NB4 (cell line): ENCODE data around the gene MAIP1.

ENCODE experiments used
- DNase-seq: peaks from one replicate; pipeline ENCODE4 v3.0.0; 2010; ENCODE audit warnings: low read depth
- H3K4me3 ChIP-seq: one replicate; pipeline ENCODE4 v1.5.1; 2011; ENCODE audit warnings: mild to moderate bottlenecking, low read depth, low read length, moderate library complexity
- MYC ChIP-seq: IDR thresholded peaks from 2 replicates; pipeline ENCODE4 v1.6.1; 2011; ENCODE audit warnings: low read depth, low read length
- POLR2A ChIP-seq: IDR thresholded peaks from 2 replicates; pipeline ENCODE4 v1.6.1; 2011; ENCODE audit warnings: mild to moderate bottlenecking; ENCODE audit not compliant: insufficient read length; ENCODE audit errors: extremely low read depth
- TF ChIP-seq, protein P1 (sequence below): IDR thresholded peaks from 2 replicates; pipeline ENCODE4 v1.6.1; 2011; ENCODE audit warnings: low read depth, low read length
- TF ChIP-seq, protein P2 (sequence below): IDR thresholded peaks from one replicate; pipeline ENCODE4 v1.5.1; 2012; ENCODE audit warnings: low read depth, low read length

Gene MAIP1, protein sequence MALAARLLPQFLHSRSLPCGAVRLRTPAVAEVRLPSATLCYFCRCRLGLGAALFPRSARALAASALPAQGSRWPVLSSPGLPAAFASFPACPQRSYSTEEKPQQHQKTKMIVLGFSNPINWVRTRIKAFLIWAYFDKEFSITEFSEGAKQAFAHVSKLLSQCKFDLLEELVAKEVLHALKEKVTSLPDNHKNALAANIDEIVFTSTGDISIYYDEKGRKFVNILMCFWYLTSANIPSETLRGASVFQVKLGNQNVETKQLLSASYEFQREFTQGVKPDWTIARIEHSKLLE

DNA sequence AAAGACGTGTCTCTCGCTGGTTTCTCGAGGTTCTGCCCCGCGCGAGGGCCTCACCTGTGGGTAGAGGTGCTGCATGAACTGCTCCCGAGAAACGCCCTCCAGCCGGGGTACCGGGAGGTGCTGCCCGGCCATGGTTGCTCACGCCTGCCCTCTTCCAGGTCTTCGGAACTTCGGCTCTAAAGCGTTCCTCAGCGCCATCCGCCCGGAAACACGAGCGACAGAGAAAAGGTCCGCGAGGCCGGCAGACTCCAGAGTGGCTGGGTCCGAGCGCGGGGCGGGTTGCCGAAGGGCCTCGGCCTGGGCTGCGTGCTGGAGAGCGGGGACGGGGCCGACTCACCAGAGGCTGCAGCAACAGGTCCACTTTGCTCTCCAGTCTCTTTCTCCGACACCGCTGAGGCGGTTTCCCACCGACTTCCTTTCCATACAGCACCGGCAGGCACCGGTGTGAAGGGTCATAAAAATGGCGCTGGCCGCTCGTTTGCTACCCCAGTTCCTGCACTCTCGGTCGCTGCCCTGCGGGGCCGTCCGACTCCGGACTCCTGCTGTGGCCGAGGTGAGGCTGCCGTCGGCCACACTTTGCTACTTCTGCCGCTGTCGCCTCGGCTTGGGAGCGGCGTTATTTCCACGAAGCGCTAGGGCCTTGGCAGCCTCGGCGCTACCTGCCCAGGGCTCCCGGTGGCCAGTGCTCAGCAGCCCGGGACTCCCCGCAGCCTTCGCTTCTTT is at the start of gene MAIP1, which contains the start of gene TYW5:
Gene MAIP1 (plus strand): TSS at position 244 of the 723 bp plus-strand sequence. CDS start 217 bp downstream, at position 461.
Gene TYW5 (minus strand): TSS at position 153 of the 723 bp plus-strand sequence. CDS start 21 bp downstream, at position 132.
- TF ChIP-seq, protein P1, sequence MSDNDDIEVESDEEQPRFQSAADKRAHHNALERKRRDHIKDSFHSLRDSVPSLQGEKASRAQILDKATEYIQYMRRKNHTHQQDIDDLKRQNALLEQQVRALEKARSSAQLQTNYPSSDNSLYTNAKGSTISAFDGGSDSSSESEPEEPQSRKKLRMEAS = no peak; the same call in none of the 2 replicates
- TF ChIP-seq MYC (peak; percentile 48), POLR2A (peak; percentile 75)
- TF ChIP-seq, protein P2, sequence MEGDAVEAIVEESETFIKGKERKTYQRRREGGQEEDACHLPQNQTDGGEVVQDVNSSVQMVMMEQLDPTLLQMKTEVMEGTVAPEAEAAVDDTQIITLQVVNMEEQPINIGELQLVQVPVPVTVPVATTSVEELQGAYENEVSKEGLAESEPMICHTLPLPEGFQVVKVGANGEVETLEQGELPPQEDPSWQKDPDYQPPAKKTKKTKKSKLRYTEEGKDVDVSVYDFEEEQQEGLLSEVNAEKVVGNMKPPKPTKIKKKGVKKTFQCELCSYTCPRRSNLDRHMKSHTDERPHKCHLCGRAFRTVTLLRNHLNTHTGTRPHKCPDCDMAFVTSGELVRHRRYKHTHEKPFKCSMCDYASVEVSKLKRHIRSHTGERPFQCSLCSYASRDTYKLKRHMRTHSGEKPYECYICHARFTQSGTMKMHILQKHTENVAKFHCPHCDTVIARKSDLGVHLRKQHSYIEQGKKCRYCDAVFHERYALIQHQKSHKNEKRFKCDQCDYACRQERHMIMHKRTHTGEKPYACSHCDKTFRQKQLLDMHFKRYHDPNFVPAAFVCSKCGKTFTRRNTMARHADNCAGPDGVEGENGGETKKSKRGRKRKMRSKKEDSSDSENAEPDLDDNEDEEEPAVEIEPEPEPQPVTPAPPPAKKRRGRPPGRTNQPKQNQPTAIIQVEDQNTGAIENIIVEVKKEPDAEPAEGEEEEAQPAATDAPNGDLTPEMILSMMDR = no peak
- peak within 1 kb of the TSS; percentile 98 for H3K4me3 ChIP-seq
- peak; percentile 90 for DNase-seq

DNA sequence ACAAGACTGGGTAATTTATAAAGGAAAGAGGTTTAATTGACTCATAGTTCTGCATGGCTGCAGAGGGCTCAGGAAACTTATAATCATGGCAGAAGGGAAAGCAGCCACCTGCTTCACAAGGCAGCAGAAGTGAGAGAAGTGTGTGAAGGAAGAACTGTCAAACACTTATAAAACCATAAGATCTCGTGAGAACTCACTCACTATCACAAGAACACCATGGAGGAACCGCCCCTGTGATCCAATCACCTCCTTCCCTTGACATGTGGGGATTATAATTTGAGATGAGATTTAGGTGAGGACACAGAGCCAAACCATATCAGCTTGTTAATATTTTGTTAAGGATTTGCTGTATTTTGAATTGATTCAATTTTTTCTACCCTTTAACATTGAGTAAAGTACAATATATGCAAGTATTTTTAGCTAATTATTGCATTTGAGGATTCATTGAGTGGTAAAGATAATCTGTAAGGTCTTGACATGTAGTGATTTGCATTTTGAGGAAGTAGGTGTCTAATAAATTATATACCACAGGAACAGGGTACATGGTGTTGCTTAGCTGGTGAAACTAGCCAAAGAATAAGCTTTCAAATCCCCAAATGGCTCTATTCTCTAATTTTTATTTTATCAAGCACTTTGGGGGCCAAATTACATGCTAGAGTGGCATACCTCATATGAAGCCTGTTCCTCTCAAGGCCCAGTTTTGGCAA is 48.2 kb upstream of the MAIP1 start:
- DNase-seq = no peak
- H3K4me3 ChIP-seq = no peak overlapping the region
- TF ChIP-seq, protein P1 = no peak
- TF ChIP-seq, protein P2 = no peak
- TF ChIP-seq POLR2A (no peak), MYC (no peak)

DNA sequence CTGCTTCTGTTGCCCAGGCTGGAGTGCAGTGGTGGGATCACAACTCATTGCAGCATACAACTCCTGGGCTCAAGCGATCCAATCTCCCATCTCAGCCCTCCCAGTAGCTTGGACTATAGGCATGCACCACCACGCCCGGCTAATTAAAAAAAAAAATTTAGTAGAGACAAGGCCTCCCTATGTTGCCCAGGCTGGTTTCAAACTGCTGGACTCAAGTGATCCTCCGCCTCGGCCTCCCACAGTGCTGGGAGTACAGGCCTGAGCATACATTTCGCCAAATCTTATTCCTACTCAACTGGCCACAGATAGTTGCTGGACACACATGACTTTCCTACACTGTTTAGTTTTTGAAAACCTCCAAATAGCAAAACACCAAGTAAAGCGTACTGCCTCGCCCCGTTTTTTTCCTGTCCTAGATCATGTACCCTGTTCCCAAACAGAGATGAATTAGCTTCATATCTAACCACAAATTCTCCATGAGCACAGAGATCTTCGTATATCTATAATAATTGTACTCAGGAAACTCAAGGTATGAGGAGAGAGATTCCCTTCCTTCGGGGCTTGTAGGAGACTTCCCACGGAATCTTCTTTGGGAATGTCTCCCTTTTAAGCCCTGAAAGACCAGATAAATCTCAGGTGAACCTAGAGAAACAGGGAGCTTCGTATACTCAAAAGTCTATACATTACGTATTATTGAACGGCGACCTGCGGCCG is 44.9 kb upstream of the MAIP1 start:
- TF ChIP-seq POLR2A (no peak), MYC (no peak)
- TF ChIP-seq, protein P1 = no peak
- TF ChIP-seq, protein P2 = no peak
- peak overlapping the region; percentile 83 for H3K4me3 ChIP-seq
- DNase-seq = no peak

DNA sequence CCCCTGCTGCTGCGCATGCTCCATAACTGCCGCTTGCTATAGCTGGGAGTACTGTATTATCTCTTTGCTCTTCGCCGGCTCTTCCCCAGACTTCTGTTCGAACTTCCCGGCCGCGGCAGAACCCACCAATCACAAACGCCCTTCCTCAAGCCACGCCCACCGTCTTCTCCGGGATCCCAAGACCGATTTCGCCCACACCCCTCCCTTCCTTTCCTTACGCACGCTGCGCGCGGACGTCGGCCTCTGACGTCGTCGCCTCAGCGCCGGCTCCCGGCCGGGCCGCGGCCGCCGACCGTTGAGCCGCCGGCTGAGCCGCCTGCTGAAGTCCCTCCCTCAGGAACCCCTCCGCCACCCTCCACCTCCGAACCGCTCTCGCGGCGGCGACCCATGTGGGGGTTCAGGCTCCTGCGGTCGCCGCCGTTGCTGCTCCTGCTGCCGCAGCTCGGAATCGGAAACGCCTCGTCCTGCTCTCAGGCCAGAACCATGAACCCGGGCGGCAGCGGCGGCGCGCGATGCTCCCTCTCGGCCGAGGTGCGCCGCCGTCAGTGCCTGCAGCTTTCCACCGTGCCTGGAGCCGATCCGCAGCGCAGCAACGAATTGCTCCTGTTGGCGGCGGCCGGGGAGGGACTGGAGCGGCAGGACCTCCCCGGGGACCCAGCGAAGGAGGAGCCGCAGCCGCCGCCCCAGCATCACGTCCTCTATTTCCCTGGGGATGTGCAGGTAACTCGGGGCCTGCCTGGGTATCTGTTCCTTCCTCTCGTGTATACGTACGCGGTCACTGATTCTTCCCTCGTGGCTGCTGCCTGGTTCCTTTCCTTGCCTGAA is 44.1 kb upstream of the MAIP1 start, which contains the start of gene C2orf69:
Gene C2orf69 (plus strand): TSS at position 242 of the 825 bp plus-strand sequence. CDS start 146 bp downstream, at position 388.
- TF ChIP-seq, protein P1 = peak; percentile 22
- peak; percentile 78 for TF ChIP-seq MYC
- TF ChIP-seq, protein P2 = no peak
- TF ChIP-seq POLR2A = peak; percentile 75
- DNase-seq = peak; percentile 100
- peak within 1 kb of the TSS; percentile 97 for H3K4me3 ChIP-seq
